Activated T-cell treated with anti-CD3 and anti-CD28 coated beads, Interleukin-2, amount 50 U/mL, for 72 hours (primary cell): Measurements from ENCODE around the gene ARHGEF39. TPM values are rescaled to one million over a fixed set of nuclear protein-coding genes. Genes with fewer than 3 reads are reported as not detected.
"Not testable (repeated sequence)": the region's sequence is repeated elsewhere in the genome, so short reads cannot be mapped to it uniquely, and the experiment has no call there.

ENCODE experiments used
- ATAC-seq, 2 donors: fragments of 150-1000 bp; cut with Tn5 transposase; replicated peaks in 1 of 2; 2 replicates each; pipeline ENCODE4 v1.10.0; 2021; ENCODE audit warnings: moderate library complexity in 2 of 2, mild to moderate bottlenecking in 1 of 2
- DNase-seq, 2 donors: peaks; one replicate each; pipeline ENCODE4 v3.0.0; 2021 to 2022; ENCODE audit warnings: mixed read lengths in 1 of 2
- H3K27ac Mint-ChIP-seq: one replicate; pipeline ENCODE4 v1.8.0; 2022; ENCODE audit warnings: mild to moderate bottlenecking, moderate library complexity, mixed read lengths
- H3K27me3 Mint-ChIP-seq: one replicate; pipeline ENCODE4 v1.8.0; 2022; ENCODE audit warnings: low read depth, mixed read lengths
- H3K36me3 Mint-ChIP-seq, 2 donors: one replicate each; pipeline ENCODE4 v1.8.0; 2022; ENCODE audit warnings: mixed read lengths in 2 of 2, mild to moderate bottlenecking in 1 of 2; ENCODE audit not compliant: insufficient read depth in 2 of 2
- H3K4me1 Mint-ChIP-seq: one replicate; pipeline ENCODE4 v1.8.0; 2022; ENCODE audit warnings: low read depth, mixed read lengths
- H3K4me3 Mint-ChIP-seq, 2 donors: one replicate each; pipeline ENCODE4 v1.8.0; 2022; ENCODE audit warnings: mild to moderate bottlenecking in 2 of 2, mixed read lengths in 2 of 2, moderate library complexity in 2 of 2
- H3K9me3 Mint-ChIP-seq, 2 donors: one replicate each; pipeline ENCODE4 v1.8.0; 2022; ENCODE audit warnings: mixed read lengths in 2 of 2
- total RNA-seq, 2 donors: library from RNA; stranded (reverse); gene quantifications; one replicate each; pipeline ENCODE4 v1.2.3, GENCODE V29; 2022

The ARHGEF39 gene
- total RNA-seq, 2 donors from 2014 or later: 12.0 to 15.1 TPM

DNA sequence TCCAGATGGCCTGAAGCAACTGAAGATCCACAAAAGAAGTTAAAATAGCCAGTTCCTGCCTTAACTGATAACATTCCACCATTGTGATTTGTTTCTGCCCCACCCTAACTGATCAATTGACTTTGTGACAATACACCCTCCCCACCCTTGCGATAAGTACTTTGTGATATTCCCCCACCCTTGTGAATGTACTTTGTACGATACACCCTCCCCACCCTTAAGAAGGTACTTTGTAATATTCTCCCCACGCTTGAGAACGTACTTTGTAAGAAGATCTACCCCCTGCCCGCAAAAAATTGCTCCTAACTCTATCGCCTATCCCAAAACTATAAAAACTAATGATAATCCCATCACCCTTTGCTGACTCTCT lies 28.1 kb downstream of the ARHGEF39 start:
- not testable (repeated sequence) for DNase-seq, H3K27ac Mint-ChIP-seq, H3K9me3 Mint-ChIP-seq, H3K4me3 Mint-ChIP-seq, H3K27me3 Mint-ChIP-seq, ATAC-seq
- peaks cover 13 to 15% of the 10 kb centered on the region in 2 donors for H3K36me3 Mint-ChIP-seq
- peaks cover 55% of the 10 kb centered on the region for H3K4me1 Mint-ChIP-seq

DNA sequence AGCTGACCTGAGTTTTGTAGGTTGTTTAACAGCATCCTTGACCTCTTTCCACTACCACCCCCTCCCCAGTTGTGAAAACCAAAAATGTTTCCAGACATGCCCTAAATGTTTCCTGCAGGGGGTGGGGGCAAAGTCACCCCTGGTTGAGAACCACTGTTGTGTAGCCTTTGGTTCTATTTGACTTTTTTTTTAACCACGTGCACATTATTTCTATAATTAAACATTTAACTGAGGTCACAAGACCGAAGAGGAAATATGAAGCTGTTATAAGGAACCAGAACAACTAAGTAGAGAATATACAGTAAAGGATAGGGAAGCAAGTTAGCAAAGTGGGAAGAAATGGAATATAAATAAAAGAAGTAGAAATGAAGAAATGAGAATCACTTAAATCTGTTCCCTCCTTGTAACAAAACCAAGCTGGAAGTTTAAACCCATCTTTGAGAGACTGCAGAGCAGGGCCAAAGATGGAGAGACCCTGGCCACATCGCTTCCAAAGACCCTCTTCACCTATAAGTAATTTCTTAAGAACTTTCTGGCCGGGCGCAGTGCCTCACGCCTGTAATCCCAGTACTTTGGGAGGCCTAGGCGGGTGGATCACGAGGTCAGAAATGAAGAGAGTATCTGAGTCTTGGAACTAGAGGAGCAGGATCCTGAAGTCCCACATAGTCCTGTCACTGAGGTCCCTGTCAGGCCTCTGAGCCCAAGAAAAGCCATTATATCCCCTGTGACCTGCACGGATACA lies 28.7 kb downstream of the ARHGEF39 start:
- Mint-ChIP-seq H3K27ac (peak overlapping the region; percentile 93), H3K4me3 (peak overlapping the region in 1 of 2 donors; percentile 38)

DNA sequence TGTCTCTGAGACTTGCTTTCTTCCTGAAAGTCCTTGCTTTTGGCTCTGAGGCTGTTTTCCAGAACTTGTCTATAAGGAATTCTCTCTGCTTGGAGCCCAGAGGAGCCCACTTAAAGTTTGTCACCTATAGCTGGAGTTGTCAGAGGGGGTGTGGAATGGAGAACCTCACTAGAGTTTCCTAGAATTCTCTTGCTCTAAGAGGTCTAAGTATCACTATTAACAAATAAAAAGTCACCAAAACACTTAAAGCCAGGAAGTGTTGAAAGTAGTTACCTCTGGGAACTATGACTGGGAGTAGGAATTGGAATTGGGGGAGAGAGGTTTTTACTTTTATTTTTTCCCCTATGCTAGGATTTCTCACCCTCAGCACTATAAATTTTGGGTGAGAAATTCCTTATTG lies 29.3 kb downstream of the ARHGEF39 start:
- H3K27ac Mint-ChIP-seq: peak overlapping the region; percentile 30
- no peak for ATAC-seq
- H3K9me3 Mint-ChIP-seq: peaks cover 2 to 3% of the 10 kb centered on the region in 2 donors
- H3K27me3 Mint-ChIP-seq: no peaks in the 10 kb centered on the region
- no peak for DNase-seq
- H3K36me3 Mint-ChIP-seq: peaks cover 7 to 9% of the 10 kb centered on the region in 2 donors
- H3K4me3 Mint-ChIP-seq: peak overlapping the region in 1 of 2 donors; percentile 26
- peaks cover 51% of the 10 kb centered on the region for H3K4me1 Mint-ChIP-seq

More for the DNA sequence above, 28.7 kb downstream of the ARHGEF39 start:
- H3K9me3 Mint-ChIP-seq: peaks cover 2 to 6% of the 10 kb centered on the region in 2 donors
- no peaks in the 10 kb centered on the region for H3K27me3 Mint-ChIP-seq
- H3K36me3 Mint-ChIP-seq: peaks cover 11 to 13% of the 10 kb centered on the region in 2 donors
- no peak for ATAC-seq
- no peak for DNase-seq
- peaks cover 55% of the 10 kb centered on the region for H3K4me1 Mint-ChIP-seq

DNA sequence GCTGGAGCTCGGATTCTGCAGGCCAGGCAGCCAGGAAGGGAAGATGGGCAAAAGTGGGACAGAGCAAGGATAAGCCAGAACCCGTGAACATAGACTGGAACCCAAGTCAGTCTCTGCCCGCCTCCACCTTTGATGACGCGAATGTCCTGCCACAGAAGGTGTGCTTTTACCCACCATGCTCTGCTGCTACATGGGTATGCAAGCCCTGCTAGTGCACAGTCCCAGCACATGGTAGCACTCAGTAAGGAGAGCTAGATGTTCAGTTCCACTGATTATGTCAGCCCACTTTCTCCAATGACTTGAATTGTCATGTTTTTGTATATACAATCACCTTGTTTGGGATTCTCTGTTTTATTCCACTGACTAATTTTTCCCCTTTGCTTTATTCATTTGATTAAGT lies 35.4 kb downstream of the ARHGEF39 start:
- Mint-ChIP-seq H3K4me1 (no peaks in the 10 kb centered on the region), H3K9me3 (no peaks in the 10 kb centered on the region), H3K4me3 (no peak overlapping the region), H3K36me3 (no peaks in the 10 kb centered on the region), H3K27me3 (no peaks in the 10 kb centered on the region), H3K27ac (no peak overlapping the region)
- DNase-seq (no peak), ATAC-seq (no peak)

DNA sequence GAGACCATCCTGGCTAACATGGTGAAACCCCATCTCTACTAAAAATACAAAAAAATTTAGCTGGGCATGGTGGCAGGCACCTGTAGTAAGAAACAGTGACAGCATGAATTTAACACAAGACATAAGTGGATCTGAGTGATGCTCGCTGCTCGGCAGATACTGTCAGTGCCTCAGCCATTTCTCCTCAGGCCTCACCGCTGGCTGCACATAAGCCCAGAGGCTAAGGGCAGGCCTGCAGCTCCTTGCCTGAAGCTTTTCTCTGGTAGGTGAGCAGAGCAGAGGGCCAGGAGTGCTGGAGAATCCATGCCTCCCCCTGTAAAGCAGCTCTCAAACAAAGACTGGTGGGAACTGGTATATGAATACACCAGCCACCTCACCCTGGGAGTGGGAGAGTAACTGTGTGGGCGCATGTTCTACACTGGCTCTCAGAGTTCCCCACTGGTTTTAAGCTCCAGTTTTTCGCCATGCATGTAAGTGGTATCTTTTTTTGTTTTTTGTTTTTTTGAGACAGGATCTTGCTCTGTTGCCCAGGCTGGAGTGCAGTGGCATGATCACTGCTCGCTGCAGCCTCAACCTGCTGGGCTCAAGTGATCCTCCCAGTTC lies 36.5 kb downstream of the ARHGEF39 start:
- Mint-ChIP-seq H3K36me3 (no peaks in the 10 kb centered on the region), H3K4me1 (no peaks in the 10 kb centered on the region), H3K27me3 (no peaks in the 10 kb centered on the region), H3K27ac (no peak overlapping the region), H3K4me3 (no peak overlapping the region), H3K9me3 (no peaks in the 10 kb centered on the region)
- ATAC-seq (no peak), DNase-seq (no peak)

DNA sequence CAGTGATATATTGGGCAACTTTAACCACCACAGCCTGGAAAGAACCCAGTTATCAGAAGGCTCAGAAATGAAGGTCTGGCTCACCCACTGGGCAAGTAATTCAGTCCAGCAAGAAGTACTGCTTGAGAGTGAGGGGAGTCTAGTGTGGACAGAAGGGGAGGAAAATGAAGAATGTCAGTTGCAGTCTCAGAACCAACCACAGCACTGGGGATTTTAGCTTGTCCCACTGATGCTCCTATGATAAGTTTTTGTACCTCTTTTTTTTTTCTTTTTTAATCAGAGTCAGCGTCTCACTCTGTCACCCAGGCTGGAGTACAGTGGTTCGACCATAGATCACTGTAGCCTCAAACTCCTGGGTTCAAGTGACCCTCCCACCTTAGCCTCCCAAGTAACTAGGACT lies 37.4 kb downstream of the ARHGEF39 start:
- Mint-ChIP-seq H3K36me3 (no peaks in the 10 kb centered on the region), H3K27ac (no peak overlapping the region), H3K4me1 (no peaks in the 10 kb centered on the region), H3K9me3 (no peaks in the 10 kb centered on the region), H3K4me3 (no peak overlapping the region), H3K27me3 (no peaks in the 10 kb centered on the region)
- no peak for DNase-seq
- no peak for ATAC-seq

DNA sequence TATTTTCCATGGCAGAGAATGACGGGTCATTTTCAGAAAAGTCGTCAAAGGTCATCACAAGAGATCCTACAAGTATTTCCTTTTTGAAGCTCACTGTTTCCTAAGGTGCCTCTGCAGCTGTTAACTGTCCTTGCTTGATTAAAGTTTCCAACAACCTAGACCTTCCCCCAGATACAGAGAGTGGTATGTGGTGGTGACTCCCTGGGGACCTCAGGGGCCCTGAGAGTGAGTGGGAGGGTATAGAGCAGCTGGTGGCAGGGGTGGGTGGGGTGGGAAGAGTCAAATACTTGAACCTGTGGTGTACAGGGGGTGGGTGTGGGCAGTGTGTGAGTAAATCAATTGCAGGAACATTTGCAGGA lies 45.2 kb downstream of the ARHGEF39 start:
- H3K27me3 Mint-ChIP-seq: no peaks in the 10 kb centered on the region
- peak in 1 of 2 donors; percentile 31 for DNase-seq
- H3K36me3 Mint-ChIP-seq: no peaks in the 10 kb centered on the region
- no peaks in the 10 kb centered on the region for H3K9me3 Mint-ChIP-seq
- ATAC-seq: peak; percentile 61 to 70
- H3K27ac Mint-ChIP-seq: no peak overlapping the region
- peaks cover 46% of the 10 kb centered on the region for H3K4me1 Mint-ChIP-seq
- peak overlapping the region; percentile 28 to 90 for H3K4me3 Mint-ChIP-seq

DNA sequence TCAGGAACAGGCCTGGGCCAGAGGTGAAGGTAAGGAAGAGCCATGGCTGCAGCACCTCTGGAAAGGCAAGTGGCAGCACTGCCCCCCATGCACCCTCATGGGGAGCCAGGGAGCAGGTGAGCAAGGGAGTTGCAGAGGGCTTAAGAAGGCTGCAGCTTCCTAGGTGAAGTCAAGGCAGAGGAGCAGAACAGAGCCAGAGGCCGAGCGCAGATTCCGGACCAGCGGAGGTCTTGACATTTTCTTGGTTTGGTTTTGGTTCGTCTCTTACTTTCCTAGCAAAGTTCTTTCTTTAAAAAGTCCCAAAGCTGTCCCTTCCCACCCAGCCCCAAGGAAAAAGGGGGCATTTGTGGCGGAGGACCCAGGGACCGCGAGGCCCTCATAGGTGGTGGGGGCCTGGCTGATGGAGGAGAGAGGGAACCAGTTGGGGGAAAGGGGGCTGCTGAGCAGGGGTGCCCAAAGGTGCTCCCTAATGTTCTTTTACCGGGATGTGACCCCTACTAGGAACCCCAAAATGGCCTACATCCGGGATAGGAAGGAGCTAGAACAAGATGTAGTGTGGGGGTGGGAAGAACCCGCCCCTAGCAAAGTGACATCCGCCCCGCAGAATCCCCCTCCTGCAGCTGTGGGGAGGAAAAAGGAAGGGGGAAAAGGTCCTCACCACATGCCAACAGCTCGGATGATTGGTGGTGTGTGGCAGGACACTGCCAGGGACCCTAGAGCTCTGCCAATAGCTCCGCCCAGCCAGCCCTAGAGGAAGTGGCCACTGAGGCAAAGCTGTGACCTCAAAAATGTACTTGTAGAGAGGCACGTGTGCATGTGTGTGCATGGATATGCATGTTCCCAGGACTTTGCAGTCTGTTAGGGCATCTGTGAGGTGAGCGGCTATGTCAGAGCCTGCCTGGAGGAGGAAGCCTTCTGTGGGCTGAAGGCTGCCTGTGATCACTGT lies 45.9 kb downstream of the ARHGEF39 start:
- Mint-ChIP-seq H3K4me1 (peaks cover 46% of the 10 kb centered on the region), H3K36me3 (no peaks in the 10 kb centered on the region), H3K9me3 (no peaks in the 10 kb centered on the region), H3K4me3 (peak overlapping the region; percentile 28 to 90), H3K27ac (peak overlapping the region; percentile 25), H3K27me3 (no peaks in the 10 kb centered on the region)
- peak; percentile 38 to 50 for DNase-seq
- peak; percentile 65 to 69 for ATAC-seq

DNA sequence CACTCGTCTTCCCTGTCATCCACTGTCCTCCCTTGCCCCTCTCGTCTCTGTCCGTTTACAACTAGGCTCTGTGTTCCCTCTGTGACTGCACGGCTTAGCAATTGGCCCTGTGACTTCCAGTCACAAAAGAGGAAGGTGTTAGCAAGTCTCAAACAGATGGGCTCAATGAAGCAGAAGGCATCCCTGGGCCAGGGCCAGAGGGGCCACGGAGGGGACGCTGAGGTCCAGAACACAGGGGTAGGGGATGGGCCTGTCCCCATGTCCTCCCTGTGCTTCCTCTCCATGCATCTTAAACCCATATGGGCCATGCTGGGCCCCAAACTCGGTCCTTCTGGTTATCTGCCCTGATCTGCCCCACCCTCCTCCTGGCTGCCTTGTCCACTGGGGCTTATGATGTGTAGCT lies 46.7 kb downstream of the ARHGEF39 start, which contains the start of gene CD72:
Gene CD72 (minus strand): TSS at position 89 of the 403 bp plus-strand sequence. CDS start 110 bp downstream, outside the sequence.
- H3K27me3 Mint-ChIP-seq: no peaks in the 10 kb centered on the region
- no peaks in the 10 kb centered on the region for H3K9me3 Mint-ChIP-seq
- no peak for DNase-seq
- peak within 1 kb of the TSS; percentile 90 to 93 for H3K4me3 Mint-ChIP-seq
- H3K27ac Mint-ChIP-seq: peak within 1 kb of the TSS; percentile 92
- no peaks in the 10 kb centered on the region for H3K36me3 Mint-ChIP-seq
- no peak for ATAC-seq
- H3K4me1 Mint-ChIP-seq: peaks cover 46% of the 10 kb centered on the region

DNA sequence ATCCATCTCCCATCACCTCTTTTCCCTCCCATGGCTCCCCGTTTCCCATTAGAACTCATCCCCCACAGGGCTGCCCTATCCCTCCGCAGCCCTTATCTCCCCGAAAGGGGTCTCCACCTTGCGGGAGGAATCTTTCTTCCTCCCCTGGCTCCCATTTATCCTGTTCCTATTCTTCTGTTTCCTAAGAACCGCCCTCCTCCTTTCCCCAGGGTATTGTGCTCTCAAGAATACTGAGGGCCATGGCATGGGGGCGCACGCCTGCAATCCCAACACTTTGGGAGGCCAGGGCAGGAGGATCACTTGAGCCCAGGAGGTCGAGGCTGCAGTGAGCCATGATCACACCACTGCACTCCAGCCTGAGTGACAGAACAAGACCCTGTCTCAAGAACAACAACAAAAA lies 47.4 kb downstream of the ARHGEF39 start:
- ATAC-seq (no peak), DNase-seq (no peak)
- Mint-ChIP-seq H3K4me1 (peaks cover 46% of the 10 kb centered on the region), H3K36me3 (no peaks in the 10 kb centered on the region), H3K4me3 (peak overlapping the region; percentile 90 to 93), H3K27ac (peak overlapping the region; percentile 92), H3K9me3 (no peaks in the 10 kb centered on the region), H3K27me3 (no peaks in the 10 kb centered on the region)

DNA sequence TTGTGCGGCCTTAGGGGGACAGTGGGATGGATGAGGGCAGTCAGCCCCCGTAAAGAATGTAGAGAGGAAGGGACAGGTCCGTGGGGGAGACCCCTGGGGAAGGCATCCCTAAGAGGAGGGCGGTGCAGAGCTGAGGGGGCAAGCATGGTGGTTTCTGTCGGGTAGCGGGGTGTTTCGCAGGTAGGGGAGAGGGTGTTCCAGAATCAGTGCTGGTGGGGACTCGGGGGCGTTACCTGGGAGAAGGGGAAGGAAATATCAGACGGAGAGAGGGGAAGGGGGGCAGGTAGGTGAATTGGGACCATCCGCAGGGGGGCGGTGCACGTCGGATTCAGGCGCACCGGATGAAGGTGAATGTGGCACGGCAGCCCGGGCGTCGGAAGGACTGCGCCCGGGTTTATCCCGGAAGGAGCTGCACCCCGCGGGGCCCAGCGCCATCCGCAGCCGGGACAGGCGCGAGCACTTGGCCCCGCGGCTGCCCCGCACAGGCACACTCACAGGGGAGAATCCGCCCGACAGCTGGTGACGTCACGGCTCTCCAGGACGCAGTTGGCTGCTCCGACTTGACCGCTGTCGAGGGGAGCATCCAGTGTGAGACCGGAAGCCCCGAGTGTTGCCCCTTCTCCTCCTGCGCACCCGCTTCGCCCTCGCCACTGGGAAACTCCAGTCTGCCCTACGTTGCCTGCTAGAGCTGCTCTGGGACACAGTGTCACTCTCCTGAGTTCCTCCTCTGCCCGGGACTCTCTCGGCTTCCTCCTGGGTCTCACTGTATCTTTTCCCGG lies 48.1 kb downstream of the ARHGEF39 start:
- Mint-ChIP-seq H3K36me3 (no peaks in the 10 kb centered on the region), H3K4me1 (peaks cover 46% of the 10 kb centered on the region), H3K4me3 (peak overlapping the region; percentile 90 to 93), H3K27ac (peak overlapping the region; percentile 92), H3K27me3 (no peaks in the 10 kb centered on the region), H3K9me3 (no peaks in the 10 kb centered on the region)
- peak; percentile 80 for DNase-seq
- peak; percentile 73 to 76 for ATAC-seq

DNA sequence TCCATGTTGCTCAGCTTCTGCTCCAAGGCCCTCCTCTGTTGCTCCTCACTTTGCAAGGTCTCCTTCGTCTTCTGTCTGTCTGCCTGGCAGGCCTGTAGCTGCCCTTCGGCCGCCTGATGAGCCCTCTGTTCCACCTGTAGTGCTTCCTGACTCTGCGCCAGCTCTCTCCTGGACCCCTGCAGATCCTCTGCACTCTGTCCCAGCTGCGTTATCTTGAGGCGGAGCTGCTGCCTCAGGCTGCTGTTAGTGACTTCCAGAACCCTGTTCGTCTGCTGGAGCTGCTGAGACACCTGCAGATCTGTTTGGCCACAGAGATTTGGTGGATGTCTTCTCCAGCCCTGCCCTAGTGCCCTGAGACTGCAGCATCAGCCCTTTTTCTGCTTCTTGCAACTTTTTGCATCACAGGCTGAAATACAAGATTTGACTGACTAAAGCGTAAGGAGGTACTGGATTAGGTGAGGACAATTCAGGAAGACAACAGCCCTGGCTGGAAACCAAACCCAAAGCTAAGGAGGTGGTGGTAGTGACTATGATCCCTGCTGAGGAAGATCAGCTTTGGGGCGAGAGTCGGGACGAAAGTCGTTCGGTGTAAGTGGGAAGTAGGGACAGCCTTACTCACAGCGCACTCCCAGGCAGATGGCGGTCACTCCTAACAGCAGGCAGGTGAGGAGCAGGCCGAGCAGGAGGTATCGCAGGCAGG lies 48.9 kb downstream of the ARHGEF39 start:
- no peak overlapping the region for H3K27ac Mint-ChIP-seq
- H3K9me3 Mint-ChIP-seq: no peaks in the 10 kb centered on the region
- H3K4me1 Mint-ChIP-seq: peaks cover 52% of the 10 kb centered on the region
- H3K4me3 Mint-ChIP-seq: peak overlapping the region; percentile 90 to 93
- ATAC-seq (no peak), DNase-seq (no peak)
- no peaks in the 10 kb centered on the region for H3K36me3 Mint-ChIP-seq
- H3K27me3 Mint-ChIP-seq: no peaks in the 10 kb centered on the region
